OCI-LY1 (cell line): ENCODE measurements around the gene TDRD12.
"Not testable (repeated sequence)": the region's sequence is repeated elsewhere in the genome, so short reads cannot be mapped to it uniquely, and the experiment has no call there.

Source experiments
- H2AFZ ChIP-seq: fragments of 200-600 bp; sonication (generic), shearing (Covaris generic); 2 replicates; pipeline ENCODE4 v1.6.0; 2014; ENCODE audit warnings: antibody characterized with exemption, mild to moderate bottlenecking, low read length
- H3F3A ChIP-seq: fragments of 200-600 bp; sonication (generic), shearing (Covaris generic); 2 replicates; pipeline ENCODE4 v1.6.0; 2014; ENCODE audit warnings: mild to moderate bottlenecking, antibody characterized with exemption, low read length, moderate library complexity; ENCODE audit not compliant: insufficient read depth
- H3K27ac ChIP-seq: fragments of 200-600 bp; sonication (generic); 2 replicates; pipeline ENCODE4 v1.5.1; 2014; ENCODE audit warnings: low read length, mixed run types, mild to moderate bottlenecking, low read depth; ENCODE audit not compliant: poor library complexity, severe bottlenecking
- H3K27me3 ChIP-seq: fragments of 200-600 bp; sonication (generic); 2 replicates; pipeline ENCODE4 v1.6.0; 2014; ENCODE audit warnings: antibody characterized with exemption, mild to moderate bottlenecking, low read length, moderate library complexity; ENCODE audit not compliant: insufficient read depth
- H3K36me3 ChIP-seq: fragments of 200-600 bp; sonication (generic); 2 replicates; pipeline ENCODE4 v1.6.1; 2014; ENCODE audit warnings: mild to moderate bottlenecking, antibody characterized with exemption, low read length, moderate library complexity, mixed read lengths; ENCODE audit not compliant: insufficient read depth
- H3K4me1 ChIP-seq: fragments of 200-600 bp; sonication (generic); 2 replicates; pipeline ENCODE4 v1.5.1; 2014; ENCODE audit warnings: mild to moderate bottlenecking, low read length, moderate library complexity; ENCODE audit not compliant: insufficient read depth, severe bottlenecking
- H3K4me2 ChIP-seq: fragments of 200-600 bp; sonication (generic), shearing (Covaris generic); 2 replicates; pipeline ENCODE4 v1.6.1; 2014; ENCODE audit warnings: low read length
- H3K4me3 ChIP-seq: fragments of 200-600 bp; sonication (generic); 2 replicates; pipeline ENCODE4 v1.5.1; 2014; ENCODE audit warnings: low read length, low read depth, mild to moderate bottlenecking, mixed read lengths; ENCODE audit not compliant: poor library complexity, severe bottlenecking
- H3K79me2 ChIP-seq: fragments of 200-600 bp; shearing (Covaris generic); 2 replicates; pipeline ENCODE4 v1.6.1; 2016; ENCODE audit warnings: mixed run types, low read length, mixed read lengths; ENCODE audit not compliant: insufficient read depth
- H3K9ac ChIP-seq: fragments of 200-600 bp; sonication (generic), shearing (Covaris generic); 2 replicates; pipeline ENCODE4 v1.6.1; 2014; ENCODE audit warnings: mild to moderate bottlenecking, low read length, mixed read lengths
- H3K9me2 ChIP-seq: fragments of 200-600 bp; sonication (generic), shearing (Covaris generic); 2 replicates; pipeline ENCODE4 v1.6.1; 2014; ENCODE audit warnings: low read depth, mild to moderate bottlenecking, low read length, mixed read lengths
- H3K9me3 ChIP-seq: fragments of 200-600 bp; shearing (Covaris generic); 2 replicates; pipeline ENCODE4 v1.6.1; 2014; ENCODE audit warnings: low read length, mixed read lengths
- H4K20me1 ChIP-seq: fragments of 200-600 bp; sonication (generic), shearing (Covaris generic); 2 replicates; pipeline ENCODE4 v1.6.0; 2016; ENCODE audit warnings: mild to moderate bottlenecking, low read length; ENCODE audit not compliant: insufficient read depth
- CTCF ChIP-seq: fragments of 200-600 bp; sonication (generic), shearing (Covaris generic); IDR thresholded peaks from 2 replicates; pipeline ENCODE4 v1.5.1; 2017; ENCODE audit warnings: mild to moderate bottlenecking, antibody characterized with exemption, low read length, moderate library complexity, mixed read lengths
- EZH2 ChIP-seq: fragments of 200-600 bp; sonication (generic), shearing (Covaris generic); IDR thresholded peaks from 2 replicates; pipeline ENCODE4 v1.8.0; 2017; ENCODE audit warnings: borderline replicate concordance, mixed run types, mild to moderate bottlenecking, antibody characterized with exemption, low read length, moderate library complexity, mixed read lengths

Gene TDRD12

GRCh38 chr19:32866061-32866460, 146.5 kb downstream of the TDRD12 start:
- H3K79me2 ChIP-seq = no peaks in the 10 kb centered on the region
- H3K4me2 ChIP-seq = no peak overlapping the region
- no peaks in the 10 kb centered on the region for H3K36me3 ChIP-seq
- TF ChIP-seq CTCF = no peak
- no peak for TF ChIP-seq EZH2
- H3K9ac ChIP-seq = no peak overlapping the region
- no peaks in the 10 kb centered on the region for H3K4me1 ChIP-seq
- no peaks in the 10 kb centered on the region for H3F3A ChIP-seq
- H3K27ac ChIP-seq = no peak overlapping the region
- H3K9me3 ChIP-seq = no peaks in the 10 kb centered on the region
- no peaks in the 10 kb centered on the region for H4K20me1 ChIP-seq
- no peaks in the 10 kb centered on the region for H3K9me2 ChIP-seq
- no peaks in the 10 kb centered on the region for H3K27me3 ChIP-seq
- H3K4me3 ChIP-seq = no peak overlapping the region
- no peak overlapping the region for H2AFZ ChIP-seq

GRCh38 chr19:32866564-32867265, 147.1 kb downstream of the TDRD12 start:
- Histone ChIP-seq H3F3A (no peaks in the 10 kb centered on the region), H3K4me1 (no peaks in the 10 kb centered on the region), H3K9me2 (no peaks in the 10 kb centered on the region), H3K9ac (no peak overlapping the region), H3K4me3 (no peak overlapping the region), H3K36me3 (no peaks in the 10 kb centered on the region), H3K9me3 (no peaks in the 10 kb centered on the region), H2AFZ (no peak overlapping the region), H3K27me3 (no peaks in the 10 kb centered on the region), H3K79me2 (no peaks in the 10 kb centered on the region), H3K27ac (no peak overlapping the region), H4K20me1 (no peaks in the 10 kb centered on the region), H3K4me2 (no peak overlapping the region)
- TF ChIP-seq CTCF (no peak), EZH2 (no peak)

GRCh38 chr19:32867436-32867835, 147.9 kb downstream of the TDRD12 start:
- not testable (repeated sequence) for H4K20me1 ChIP-seq, H3K9me2 ChIP-seq, H3K27ac ChIP-seq, H3K4me3 ChIP-seq, H3K9ac ChIP-seq, H3K79me2 ChIP-seq, H3K27me3 ChIP-seq, H3K36me3 ChIP-seq, H3K4me1 ChIP-seq, H3K4me2 ChIP-seq, H3K9me3 ChIP-seq, H2AFZ ChIP-seq, H3F3A ChIP-seq
